Measurements from ENCODE around the gene MTFP1.
"Not testable (repeated sequence)": the region's sequence is repeated elsewhere in the genome, so short reads cannot be mapped to it uniquely, and the experiment has no call there.

MTFP1 gene

GRCh38 chr22:30402028-30402765 is 23.4 kb upstream of the MTFP1 start:
- DNase-seq = no peak

GRCh38 chr22:30402766-30403104 is 22.8 kb upstream of the MTFP1 start:
- not testable (repeated sequence) for DNase-seq

DNA sequence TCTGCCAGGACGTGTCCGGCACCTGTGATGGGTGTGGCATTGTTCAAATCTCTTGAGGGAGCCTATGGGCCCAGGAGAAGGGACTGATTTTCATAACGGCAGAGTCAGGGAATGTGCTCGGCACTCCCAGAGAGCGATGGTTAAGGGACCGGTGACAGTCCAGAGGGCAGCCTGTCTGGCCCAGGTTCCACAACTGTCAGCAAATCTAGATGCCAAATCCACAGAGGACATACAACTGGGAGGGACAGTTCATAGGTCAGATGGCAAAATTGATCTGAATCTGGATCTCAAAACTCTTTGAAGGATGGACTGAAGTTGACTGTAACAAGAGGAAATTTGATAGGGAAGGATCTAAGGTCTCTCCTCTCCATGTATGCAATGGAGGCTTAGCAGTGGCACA is 21.3 kb upstream of the MTFP1 start:
- no peak for DNase-seq

- no peak for DNase-seq
These were observed 19.8 kb upstream of the MTFP1 start for GRCh38 chr22:30405731-30406130.

GRCh38 chr22:30406400-30406799 is 19.2 kb upstream of the MTFP1 start:
- no peak for DNase-seq

DNA sequence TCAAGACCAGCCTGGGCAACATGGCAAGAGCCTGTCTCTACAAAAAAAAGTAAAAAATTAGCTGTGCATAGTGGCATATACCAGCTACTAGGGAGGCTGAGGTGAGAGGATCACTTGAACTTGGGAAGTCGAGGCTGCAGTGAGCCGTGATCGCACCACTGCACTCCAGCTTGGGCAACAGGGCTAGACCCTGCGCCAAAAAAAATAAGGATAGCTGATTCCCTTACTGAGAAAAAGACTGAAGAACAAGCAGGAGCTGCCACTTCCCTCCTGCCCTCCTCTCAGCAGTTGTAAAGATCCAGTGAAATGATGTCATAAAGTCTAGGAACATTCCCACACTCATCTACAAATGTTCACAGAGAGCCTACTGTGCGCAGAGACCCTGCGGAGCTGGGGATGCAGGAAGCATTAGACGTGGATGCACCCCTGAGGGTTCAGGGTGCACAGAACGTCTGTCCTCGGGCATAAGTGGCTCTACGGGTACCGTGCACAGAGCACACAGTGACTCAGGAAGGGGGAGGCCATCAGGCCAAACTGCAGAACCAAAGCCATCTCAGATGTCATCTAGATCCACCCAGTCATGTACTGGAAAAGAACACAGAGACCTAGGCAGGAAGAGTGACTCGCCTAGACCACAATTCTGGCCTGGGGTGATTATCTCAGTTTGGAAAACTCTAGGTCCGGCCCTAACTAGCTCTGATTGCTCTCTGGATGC is 17.0 kb upstream of the MTFP1 start:
- no peak for DNase-seq

DNA sequence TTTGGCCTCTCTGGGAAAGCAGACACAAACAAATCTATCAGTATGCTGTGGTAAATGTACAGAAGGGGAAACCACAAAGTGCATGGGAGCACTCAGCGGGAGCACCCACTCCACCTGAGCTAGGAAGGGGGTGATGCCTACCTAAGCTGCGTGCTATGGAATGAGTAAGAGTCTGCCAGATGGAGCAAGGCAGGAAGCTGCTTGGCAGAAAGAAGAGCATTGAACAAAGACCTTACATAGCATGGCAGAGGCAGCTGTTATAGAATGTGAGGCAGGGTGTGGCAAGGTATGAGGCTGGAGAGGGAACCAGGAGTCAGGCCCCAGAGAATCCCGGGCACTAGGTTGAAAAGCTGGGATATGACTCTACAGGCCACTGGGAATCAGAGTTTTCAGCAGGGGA is 13.8 kb upstream of the MTFP1 start:
- no peak for DNase-seq

DNA sequence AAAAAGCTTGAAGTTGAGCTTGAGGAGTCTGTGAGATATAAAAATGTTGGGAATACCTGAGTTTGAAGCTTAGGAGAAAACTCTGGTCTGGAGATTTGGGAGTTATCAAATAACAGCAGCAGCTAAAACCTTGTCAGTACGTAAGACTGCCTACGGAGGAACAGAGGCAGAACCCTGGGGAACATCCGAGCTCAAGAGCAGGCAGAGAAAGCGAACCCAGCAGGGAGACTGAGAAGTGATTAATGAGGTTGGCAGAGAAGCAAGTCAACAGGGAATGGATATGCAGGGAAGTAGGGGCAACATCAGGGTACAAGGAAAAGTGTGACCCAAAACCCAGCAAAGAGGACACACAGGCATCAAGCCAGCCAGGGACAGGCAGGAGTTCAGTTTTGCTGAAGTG is 12.6 kb upstream of the MTFP1 start:
- DNase-seq = no peak

- no peak for DNase-seq
These were observed 11.6 kb upstream of the MTFP1 start for GRCh38 chr22:30413745-30414524.

- DNase-seq = no peak
These were observed 11.0 kb upstream of the MTFP1 start for GRCh38 chr22:30414525-30415047.

- no peak for DNase-seq
These were observed 9.2 kb upstream of the MTFP1 start for GRCh38 chr22:30416403-30416802.

DNA sequence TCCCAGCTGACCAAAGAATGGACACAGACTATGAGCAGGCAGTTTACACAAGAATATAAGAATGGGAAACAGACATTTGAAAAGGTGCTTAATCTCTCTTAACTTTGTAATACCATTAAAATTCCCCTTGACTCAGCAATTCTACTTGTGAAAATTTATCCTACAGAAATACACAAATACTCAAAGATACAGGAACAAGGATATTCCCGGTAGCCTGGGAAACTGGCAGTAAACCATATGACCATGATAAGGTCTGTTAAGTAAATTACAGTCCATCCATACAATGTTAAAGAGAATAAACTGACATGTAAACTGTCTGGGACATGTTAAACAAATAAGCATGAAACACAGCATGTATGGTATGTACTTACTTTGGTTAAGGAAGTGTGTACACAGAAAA is 8.7 kb upstream of the MTFP1 start:
- DNase-seq = no peak

- DNase-seq = no peak
These were observed 5.0 kb upstream of the MTFP1 start for GRCh38 chr22:30420347-30421125.

DNA sequence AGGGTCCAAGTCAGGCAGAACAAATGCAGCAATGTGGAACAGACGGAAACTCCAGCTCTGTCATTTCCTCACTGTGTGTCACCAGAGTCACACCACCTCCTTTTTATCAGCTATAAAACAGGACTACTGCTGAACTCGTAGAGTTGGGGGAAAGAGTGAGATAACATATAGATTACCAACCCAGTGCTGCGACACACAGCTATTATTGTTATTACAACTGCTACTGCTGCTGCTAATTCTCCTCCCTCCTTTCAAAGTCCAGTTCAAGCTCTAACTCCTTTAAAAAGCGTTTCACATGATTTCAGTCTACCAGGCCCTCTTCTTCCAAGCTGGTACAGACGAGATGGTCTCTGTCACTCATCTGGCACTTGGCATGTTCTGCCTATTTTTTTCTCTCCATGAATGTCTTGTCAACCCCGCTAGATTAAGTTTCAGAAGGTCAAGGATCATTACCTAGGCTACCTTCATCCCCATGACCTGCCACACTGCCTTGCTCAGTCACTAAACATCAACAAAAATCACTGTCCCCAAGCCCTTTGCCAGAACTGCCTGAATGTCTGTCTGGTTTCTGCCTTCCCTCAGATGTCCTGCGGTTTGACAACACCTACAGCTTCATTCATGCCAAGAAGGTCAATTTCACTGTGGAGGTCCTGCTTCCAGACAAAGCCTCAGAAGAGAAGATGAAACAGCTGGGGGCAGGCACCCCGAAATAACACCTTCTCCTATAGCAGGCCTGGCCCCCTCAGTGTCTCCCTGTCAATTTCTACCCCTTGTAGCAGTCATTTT is 3.7 kb upstream of the MTFP1 start:
- DNase-seq = no peak

- DNase-seq = peak; percentile 39
These were observed 2.9 kb upstream of the MTFP1 start for GRCh38 chr22:30422481-30423300.

GRCh38 chr22:30423301-30423958 is 2.1 kb upstream of the MTFP1 start:
- DNase-seq = peak; percentile 56

DNA sequence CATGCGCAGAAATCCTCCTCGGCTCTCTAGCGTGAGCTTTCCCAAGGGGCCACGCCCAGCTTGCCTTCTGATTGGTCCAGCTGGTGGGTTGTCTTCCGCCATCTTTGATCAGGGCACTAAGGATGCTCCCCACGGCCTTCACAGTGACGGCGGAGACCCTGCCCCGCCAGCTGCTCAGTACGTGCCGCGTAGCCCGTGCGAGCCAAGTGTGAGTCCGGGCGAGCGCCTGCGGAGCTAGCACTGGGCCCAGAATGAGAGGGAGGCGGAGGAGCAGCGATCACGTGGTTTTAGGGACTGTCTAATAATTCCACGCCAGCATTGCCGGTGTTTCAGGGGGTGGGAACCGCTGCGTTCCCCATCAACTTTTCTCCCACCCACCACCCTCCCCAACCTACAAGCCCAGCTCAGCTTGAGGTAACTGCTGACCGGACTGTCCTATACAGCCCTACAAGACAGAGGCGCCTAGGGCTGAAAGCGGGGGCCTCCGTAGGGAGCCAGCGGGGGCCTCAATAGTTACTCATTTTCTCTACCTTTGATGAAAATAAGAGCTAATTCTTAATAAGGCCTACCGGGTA is 1.5 kb upstream of the MTFP1 start:
- DNase-seq = peak; percentile 98

GRCh38 chr22:30424534-30425326 is 838 bp upstream of the MTFP1 start:
- DNase-seq = no peak

- no peak for DNase-seq
These were observed 297 bp upstream of the MTFP1 start for GRCh38 chr22:30425327-30425615.

Data from activated naive CD4-positive, alpha-beta T cell treated with anti-CD3 and anti-CD28 coated beads, Interleukin-2, amount 50 U/mL, for 16 hours (primary cell).